NB4 (cell line): ENCODE data around the gene RAB38.

Experiments used
- POLR2A ChIP-seq: IDR thresholded peaks from 2 replicates; pipeline ENCODE4 v1.6.1; 2011; ENCODE audit warnings: mild to moderate bottlenecking; ENCODE audit not compliant: insufficient read length; ENCODE audit errors: extremely low read depth
- TF ChIP-seq, protein P1 (sequence below): IDR thresholded peaks from one replicate; pipeline ENCODE4 v1.5.1; 2012; ENCODE audit warnings: low read depth, low read length
- TF ChIP-seq, protein P2 (sequence below): IDR thresholded peaks from 2 replicates; pipeline ENCODE4 v1.6.1; 2011; ENCODE audit warnings: low read depth, low read length

- TF ChIP-seq POLR2A = no peak
- TF ChIP-seq, protein P1, sequence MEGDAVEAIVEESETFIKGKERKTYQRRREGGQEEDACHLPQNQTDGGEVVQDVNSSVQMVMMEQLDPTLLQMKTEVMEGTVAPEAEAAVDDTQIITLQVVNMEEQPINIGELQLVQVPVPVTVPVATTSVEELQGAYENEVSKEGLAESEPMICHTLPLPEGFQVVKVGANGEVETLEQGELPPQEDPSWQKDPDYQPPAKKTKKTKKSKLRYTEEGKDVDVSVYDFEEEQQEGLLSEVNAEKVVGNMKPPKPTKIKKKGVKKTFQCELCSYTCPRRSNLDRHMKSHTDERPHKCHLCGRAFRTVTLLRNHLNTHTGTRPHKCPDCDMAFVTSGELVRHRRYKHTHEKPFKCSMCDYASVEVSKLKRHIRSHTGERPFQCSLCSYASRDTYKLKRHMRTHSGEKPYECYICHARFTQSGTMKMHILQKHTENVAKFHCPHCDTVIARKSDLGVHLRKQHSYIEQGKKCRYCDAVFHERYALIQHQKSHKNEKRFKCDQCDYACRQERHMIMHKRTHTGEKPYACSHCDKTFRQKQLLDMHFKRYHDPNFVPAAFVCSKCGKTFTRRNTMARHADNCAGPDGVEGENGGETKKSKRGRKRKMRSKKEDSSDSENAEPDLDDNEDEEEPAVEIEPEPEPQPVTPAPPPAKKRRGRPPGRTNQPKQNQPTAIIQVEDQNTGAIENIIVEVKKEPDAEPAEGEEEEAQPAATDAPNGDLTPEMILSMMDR = no peak
- TF ChIP-seq, protein P2, sequence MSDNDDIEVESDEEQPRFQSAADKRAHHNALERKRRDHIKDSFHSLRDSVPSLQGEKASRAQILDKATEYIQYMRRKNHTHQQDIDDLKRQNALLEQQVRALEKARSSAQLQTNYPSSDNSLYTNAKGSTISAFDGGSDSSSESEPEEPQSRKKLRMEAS = no peak
Observed at GRCh38 chr11:88181776-88182175, 6.5 kb upstream of the RAB38 start.
